GM18907 (cell line): ENCODE measurements around the gene CCR5AS.
"Not testable (repeated sequence)": the region's sequence is repeated elsewhere in the genome, so short reads cannot be mapped to it uniquely, and the experiment has no call there.

Source experiments
- ATAC-seq: cut with Tn5 transposase; IDR thresholded peaks from one replicate; pipeline ENCODE4 v1.9.1; 2021; ENCODE audit warnings: mild to moderate bottlenecking, moderate library complexity; ENCODE audit not compliant: unreplicated experiment

CCR5AS gene

GRCh38 chr3:46406788-46407611 lies at the start of gene CCR5AS, which contains the start of gene CCRL2:
Gene CCR5AS (minus strand): TSS chr3:46407066.
Gene CCRL2 (plus strand): TSS chr3:46407259. CDS start chr3:46408080, 821 bp downstream.
- no peak for ATAC-seq

DNA sequence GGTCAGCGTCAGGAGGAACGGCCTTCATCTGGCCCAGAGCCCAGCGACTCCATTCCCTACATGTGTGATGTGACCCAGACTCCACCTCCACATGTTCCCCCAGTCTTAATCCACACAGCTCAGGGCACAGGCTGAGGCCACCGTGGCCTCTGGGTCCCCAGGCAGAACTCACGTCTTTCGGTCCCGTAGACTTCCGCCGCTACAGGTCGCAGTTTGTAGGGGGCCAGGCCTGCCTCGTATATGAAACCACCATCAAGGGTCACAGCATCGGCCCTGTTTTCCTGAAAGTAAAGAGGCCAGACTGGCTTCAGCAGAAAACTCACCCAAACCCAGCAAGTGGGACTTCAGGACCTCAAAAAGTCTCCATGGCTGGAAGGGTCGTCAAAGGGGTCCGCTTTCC lies 49.3 kb upstream of the CCR5AS start:
- ATAC-seq: no peak

DNA sequence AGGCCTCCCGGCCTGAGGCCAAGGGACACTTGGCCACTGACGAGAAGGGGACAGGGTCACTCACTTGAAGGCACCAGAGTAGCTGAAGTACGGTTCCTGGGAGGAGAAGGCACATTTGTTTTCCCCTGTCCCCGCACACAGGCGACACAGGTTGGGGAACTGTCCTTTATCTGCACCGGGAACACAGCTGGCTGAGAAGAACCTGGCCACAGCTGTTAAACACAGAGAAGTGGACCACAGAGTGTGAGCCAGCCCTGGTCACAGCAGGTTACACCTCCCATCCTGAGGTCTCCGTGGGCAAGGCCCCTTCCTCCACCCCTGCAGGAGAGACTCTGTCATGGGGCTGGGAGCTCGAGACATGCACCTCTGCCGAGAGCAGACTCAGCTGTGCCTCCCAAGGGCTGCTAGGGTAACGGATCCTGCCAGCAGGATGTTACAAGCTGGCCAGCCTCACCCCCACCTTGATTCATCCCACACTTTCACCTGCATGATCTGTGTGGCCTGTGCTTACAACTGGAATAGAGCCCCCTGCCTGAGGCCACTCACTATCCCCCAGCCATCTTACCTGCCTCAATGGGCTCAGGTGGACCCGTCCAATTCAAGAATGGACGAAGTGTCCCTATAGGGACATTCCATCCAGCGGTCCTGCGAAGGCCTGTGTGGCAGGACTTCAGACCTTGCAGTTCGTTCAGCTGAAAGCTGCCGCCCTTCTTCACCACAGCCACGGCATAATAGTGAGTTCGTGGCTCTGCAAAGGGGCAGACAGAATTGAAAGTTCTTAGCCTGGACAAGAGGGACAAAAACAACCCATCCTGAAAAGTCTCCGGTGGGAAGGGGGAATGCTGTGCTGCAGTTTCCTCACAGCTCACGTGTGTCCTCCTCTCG lies 48.6 kb upstream of the CCR5AS start:
- ATAC-seq: no peak

DNA sequence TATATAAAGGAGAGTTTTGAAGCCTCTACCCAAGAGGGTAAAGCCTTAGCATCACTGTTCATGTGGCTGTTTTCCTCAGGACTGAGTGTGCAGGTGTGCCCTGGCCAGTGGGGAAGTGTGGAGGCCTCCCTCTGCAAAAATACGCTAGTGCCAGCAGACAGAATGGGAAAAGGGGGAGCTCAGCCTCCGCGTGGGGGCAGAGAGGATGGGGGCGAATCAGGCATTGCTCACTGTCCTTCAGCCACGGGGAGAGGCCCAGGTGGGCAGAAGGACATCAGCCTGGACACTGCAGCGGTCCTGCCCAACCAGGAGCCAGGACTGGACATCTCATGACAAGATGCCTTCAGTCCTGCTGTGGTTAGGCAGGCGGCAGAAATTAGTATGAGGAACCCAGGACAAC lies 47.7 kb upstream of the CCR5AS start:
- no peak for ATAC-seq

- no peak for ATAC-seq
Observed at GRCh38 chr3:46454209-46454595, 47.3 kb upstream of the CCR5AS start.

- no peak for ATAC-seq
Observed at GRCh38 chr3:46453526-46454208, 46.8 kb upstream of the CCR5AS start.

DNA sequence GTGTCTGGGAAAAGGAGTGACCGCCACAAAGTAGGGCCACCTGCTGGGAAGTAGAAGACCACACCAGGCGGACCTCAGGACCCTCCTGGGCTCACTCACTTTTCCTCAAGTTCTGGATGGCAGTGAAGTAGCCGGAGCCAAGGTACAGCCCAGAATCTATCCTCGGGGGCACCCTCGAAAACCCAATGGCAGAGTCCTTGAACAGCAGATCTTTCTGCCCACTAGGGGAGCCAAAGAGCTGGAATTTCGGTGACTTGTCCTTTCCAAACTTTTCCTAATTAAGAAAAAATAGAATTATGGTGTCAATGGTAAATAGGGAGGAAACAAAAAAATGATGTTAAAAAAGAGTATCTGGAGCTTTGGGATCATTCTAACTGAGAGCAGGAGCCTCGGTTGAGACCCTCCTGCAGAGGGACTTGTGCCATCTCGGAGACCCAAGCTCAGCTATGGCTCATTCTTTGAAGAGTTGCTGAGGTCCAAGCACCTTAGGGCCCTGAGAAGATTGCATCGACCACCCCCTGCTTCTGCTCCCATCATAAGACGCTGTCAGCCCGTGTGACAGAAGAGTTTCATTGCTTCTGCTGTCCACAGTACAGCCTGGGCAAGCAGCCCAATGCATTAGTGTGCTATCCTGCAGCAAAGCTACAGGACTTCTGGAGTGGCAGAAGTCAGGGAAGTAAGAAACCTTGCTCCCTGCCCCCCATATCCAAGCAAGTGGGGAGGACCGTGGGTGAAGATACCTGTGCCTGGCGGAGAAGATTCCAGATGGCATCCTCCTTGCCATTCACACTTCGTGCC lies 43.1 kb upstream of the CCR5AS start:
- no peak for ATAC-seq

DNA sequence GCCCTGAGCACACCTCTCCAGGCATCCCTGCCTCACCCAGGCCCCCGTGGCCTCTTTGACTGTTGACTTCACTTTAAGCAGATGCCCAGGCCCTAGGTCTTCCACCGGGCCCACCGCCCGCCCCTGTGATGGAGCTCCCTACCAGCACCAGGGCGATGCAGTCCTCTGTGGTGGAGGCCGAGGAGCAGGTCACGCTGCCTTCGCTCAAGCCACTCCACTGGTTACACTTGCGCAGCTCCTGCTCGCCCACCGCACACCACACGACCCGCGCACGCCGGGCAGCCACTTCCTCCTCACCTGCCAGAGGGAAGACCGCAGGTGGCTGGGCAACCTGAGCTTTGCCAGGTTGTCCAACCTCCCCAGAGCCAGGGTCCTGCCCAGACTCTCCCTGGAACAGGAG lies 41.9 kb upstream of the CCR5AS start:
- ATAC-seq: no peak

GRCh38 chr3:46447228-46447985 lies 40.5 kb upstream of the CCR5AS start:
- no peak for ATAC-seq

DNA sequence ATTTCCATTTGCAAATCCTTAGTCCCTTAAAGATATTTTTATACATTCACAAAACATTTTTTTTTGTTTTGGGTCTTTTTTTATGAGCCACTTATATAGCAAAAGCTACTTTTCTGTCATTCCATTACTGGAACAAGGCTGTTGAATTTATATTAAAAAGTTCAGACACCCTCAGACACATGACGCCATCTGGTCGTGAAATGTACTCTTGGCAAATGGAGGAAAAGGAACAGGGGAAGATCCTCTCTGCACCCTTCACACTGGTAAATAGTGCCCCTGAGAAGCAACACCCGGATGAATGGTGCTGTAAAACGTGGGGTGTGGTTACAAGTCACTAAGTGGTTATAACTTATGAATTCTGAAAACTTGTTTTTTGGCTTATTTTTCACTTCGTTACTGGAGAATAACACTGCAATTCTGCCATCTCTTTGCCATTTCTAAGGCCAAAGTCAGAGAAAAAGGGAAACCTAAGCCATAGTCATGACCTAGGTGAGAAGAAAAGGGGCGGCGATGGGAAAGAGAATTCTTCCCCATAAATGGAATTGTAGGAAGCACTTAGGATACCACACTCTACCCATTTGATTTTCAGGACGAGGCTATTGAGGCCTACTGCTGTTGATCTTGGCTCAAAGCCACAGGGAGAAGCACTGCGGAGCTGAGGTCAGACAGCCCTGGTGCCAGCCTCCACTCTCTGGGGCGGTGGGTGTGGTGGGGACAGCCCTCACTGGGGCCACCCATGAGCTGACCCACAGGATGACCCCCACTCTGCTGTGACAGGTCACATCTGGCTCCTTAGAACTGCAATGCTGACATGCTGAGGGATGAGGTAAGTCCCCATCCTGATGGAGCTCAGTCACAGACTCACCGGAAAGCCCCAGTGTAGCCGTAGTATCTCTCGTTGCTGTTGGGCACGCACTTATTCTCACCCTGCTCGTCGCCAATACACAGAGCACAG lies 36.0 kb upstream of the CCR5AS start:
- no peak for ATAC-seq

- ATAC-seq: peak; percentile 85
Observed at GRCh38 chr3:46440531-46441294, 33.8 kb upstream of the CCR5AS start.

- no peak for ATAC-seq
Observed at GRCh38 chr3:46438831-46439230, 32.0 kb upstream of the CCR5AS start.

DNA sequence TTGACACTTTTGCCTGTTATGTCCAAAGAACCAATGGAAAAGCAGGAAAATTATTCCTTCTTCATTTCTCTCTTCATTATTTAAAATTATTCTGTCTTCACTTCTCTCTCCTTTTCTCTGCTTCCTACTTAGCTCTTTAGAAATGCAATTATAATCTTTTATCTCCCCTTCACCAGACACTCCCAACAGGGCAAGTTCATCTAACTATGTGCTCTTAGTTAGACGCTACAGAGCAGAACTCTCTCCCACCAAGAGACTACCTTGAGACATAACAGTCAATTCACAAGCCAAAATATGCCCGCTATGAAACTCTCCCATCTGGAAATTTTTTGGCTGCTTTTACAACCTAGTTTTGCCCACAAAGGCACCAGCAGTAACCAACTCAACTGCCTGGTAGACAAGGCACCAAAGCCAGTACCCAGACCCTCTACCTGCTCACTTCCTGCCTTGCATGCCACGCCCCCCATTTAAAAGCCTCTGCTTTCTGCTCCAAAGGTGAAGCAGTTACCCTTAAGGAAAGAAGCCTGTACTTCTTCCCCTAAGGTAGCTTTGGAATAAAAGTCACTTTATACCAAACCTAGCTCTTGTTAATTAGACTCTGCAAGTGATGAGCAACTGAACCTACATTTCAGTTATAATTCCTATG lies 28.3 kb upstream of the CCR5AS start:
- no peak for ATAC-seq

- no peak for ATAC-seq
Observed at GRCh38 chr3:46433841-46434240, 27.0 kb upstream of the CCR5AS start.

GRCh38 chr3:46433118-46433517 lies 26.3 kb upstream of the CCR5AS start:
- ATAC-seq: not testable (repeated sequence)

DNA sequence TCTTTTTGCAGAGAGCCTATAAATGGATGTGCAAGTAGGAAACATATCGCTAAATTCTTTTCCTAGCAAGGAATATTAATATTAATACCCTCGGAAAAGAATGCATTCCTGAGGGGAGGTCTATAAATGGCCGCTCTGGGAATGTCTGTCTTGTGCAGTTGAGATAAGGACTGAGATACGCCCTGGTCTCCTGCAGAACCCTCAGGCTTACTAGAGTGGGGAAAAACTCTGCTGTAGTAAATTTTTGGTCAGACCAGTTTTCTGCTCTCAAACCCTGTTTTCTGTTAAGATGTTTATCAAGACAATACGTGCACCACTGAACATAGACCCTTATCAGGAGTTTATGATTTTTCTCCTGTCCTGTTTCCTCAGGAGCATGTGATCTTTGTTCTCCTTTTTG lies 25.0 kb upstream of the CCR5AS start:
- ATAC-seq: not testable (repeated sequence)

DNA sequence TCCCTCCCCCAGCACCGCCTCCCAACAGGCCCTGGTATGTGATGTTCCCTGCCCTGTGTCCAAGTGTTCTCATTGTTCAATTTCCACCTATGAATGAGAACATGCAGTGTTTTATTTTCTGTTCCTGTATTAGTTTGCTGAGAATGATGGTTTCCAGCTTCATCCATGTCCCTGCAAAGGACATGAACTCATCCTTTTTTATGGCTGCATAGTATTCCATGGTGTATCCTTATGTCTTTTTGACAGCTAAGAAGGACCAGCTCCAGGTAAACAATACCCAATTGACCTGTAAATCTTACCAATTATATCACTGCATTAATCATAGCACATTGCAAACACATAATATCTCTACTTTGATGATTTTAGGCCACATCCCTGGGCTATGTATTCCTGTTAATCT lies 24.0 kb upstream of the CCR5AS start:
- not testable (repeated sequence) for ATAC-seq
